Neuron (in vitro differentiated cells): ENCODE results near the gene ZNF687.
A peak's percentile ranks its signal among the peaks of the same experiment; 100 is the strongest.

Source experiments
- H2AFZ ChIP-seq: one replicate; pipeline ENCODE4 v1.6.1; 2013; ENCODE audit warnings: low read depth, mild to moderate bottlenecking, inconsistent platforms, low read length, moderate library complexity
- H3K27me3 ChIP-seq: one replicate; pipeline ENCODE4 v1.6.1; 2013; ENCODE audit warnings: low read length; ENCODE audit not compliant: insufficient read depth
- H3K36me3 ChIP-seq: one replicate; pipeline ENCODE4 v1.6.1; 2013; ENCODE audit warnings: low read length; ENCODE audit not compliant: insufficient read depth
- H3K4me1 ChIP-seq: one replicate; pipeline ENCODE4 v1.6.1; 2013; ENCODE audit warnings: low read length; ENCODE audit not compliant: insufficient read depth
- H3K4me3 ChIP-seq: 2 replicates; pipeline ENCODE4 v1.5.1; 2013; ENCODE audit warnings: mild to moderate bottlenecking, low read length, moderate library complexity
- H3K9me3 ChIP-seq: one replicate; pipeline ENCODE4 v1.6.1; 2013; ENCODE audit warnings: low read length

The ZNF687 gene

GRCh38 chr1:151281969-151282882 is at the start of gene ZNF687:
Gene ZNF687 (plus strand): TSS chr1:151282299. CDS start chr1:151286292, 3,993 bp downstream.
- peaks cover 15% of the 10 kb centered on the region for H3K36me3 ChIP-seq
- peak within 1 kb of the TSS; percentile 91 for H2AFZ ChIP-seq
- no peaks in the 10 kb centered on the region for H3K9me3 ChIP-seq
- peaks cover 16% of the 10 kb centered on the region for H3K4me1 ChIP-seq
- H3K27me3 ChIP-seq = no peaks in the 10 kb centered on the region
- peak within 1 kb of the TSS; percentile 93 for H3K4me3 ChIP-seq

- H2AFZ ChIP-seq = no peak overlapping the region
- no peaks in the 10 kb centered on the region for H3K27me3 ChIP-seq
- H3K4me3 ChIP-seq = no peak overlapping the region
- H3K36me3 ChIP-seq = peaks cover 91% of the 10 kb centered on the region
- H3K4me1 ChIP-seq = no peaks in the 10 kb centered on the region
- no peaks in the 10 kb centered on the region for H3K9me3 ChIP-seq
Measured at GRCh38 chr1:151235235-151235634, 46.9 kb upstream of the ZNF687 start.

GRCh38 chr1:151237678-151238466 is 44.2 kb upstream of the ZNF687 start:
- Histone ChIP-seq H3K9me3 (no peaks in the 10 kb centered on the region), H2AFZ (no peak overlapping the region)

GRCh38 chr1:151238467-151238739 is 43.7 kb upstream of the ZNF687 start:
- peaks cover 93% of the 10 kb centered on the region for H3K36me3 ChIP-seq
- no peaks in the 10 kb centered on the region for H3K4me1 ChIP-seq
- no peak overlapping the region for H2AFZ ChIP-seq
- no peaks in the 10 kb centered on the region for H3K27me3 ChIP-seq
- H3K9me3 ChIP-seq = no peaks in the 10 kb centered on the region
- H3K4me3 ChIP-seq = no peak overlapping the region

More at GRCh38 chr1:151237678-151238466, 44.2 kb upstream of the ZNF687 start:
- H3K4me1 ChIP-seq = no peaks in the 10 kb centered on the region
- peaks cover 88% of the 10 kb centered on the region for H3K36me3 ChIP-seq
- no peaks in the 10 kb centered on the region for H3K27me3 ChIP-seq
- H3K4me3 ChIP-seq = no peak overlapping the region

GRCh38 chr1:151242442-151242841 is 39.7 kb upstream of the ZNF687 start:
- Histone ChIP-seq H3K9me3 (no peaks in the 10 kb centered on the region), H3K4me3 (no peak overlapping the region), H3K4me1 (no peaks in the 10 kb centered on the region), H2AFZ (no peak overlapping the region), H3K36me3 (peaks cover 90% of the 10 kb centered on the region), H3K27me3 (no peaks in the 10 kb centered on the region)

GRCh38 chr1:151243683-151244216 is 38.3 kb upstream of the ZNF687 start:
- H3K4me1 ChIP-seq = no peaks in the 10 kb centered on the region
- no peaks in the 10 kb centered on the region for H3K9me3 ChIP-seq
- no peak overlapping the region for H2AFZ ChIP-seq
- no peaks in the 10 kb centered on the region for H3K27me3 ChIP-seq
- H3K4me3 ChIP-seq = no peak overlapping the region
- peaks cover 90% of the 10 kb centered on the region for H3K36me3 ChIP-seq

GRCh38 chr1:151246786-151247185 is 35.3 kb upstream of the ZNF687 start:
- Histone ChIP-seq H3K4me1 (no peaks in the 10 kb centered on the region), H3K27me3 (no peaks in the 10 kb centered on the region), H3K36me3 (peaks cover 79% of the 10 kb centered on the region), H3K4me3 (no peak overlapping the region), H2AFZ (no peak overlapping the region), H3K9me3 (no peaks in the 10 kb centered on the region)

GRCh38 chr1:151251656-151252470 is 30.2 kb upstream of the ZNF687 start:
- Histone ChIP-seq H2AFZ (no peak overlapping the region), H3K4me1 (peaks cover 7% of the 10 kb centered on the region), H3K36me3 (peaks cover 30% of the 10 kb centered on the region), H3K27me3 (no peaks in the 10 kb centered on the region), H3K4me3 (no peak overlapping the region), H3K9me3 (no peaks in the 10 kb centered on the region)

- peak within 1 kb of the TSS; percentile 0 for H2AFZ ChIP-seq
- H3K9me3 ChIP-seq = no peaks in the 10 kb centered on the region
- H3K4me1 ChIP-seq = peaks cover 7% of the 10 kb centered on the region
- peak within 1 kb of the TSS; percentile 89 for H3K4me3 ChIP-seq
- peaks cover 10% of the 10 kb centered on the region for H3K36me3 ChIP-seq
- no peaks in the 10 kb centered on the region for H3K27me3 ChIP-seq
Measured at GRCh38 chr1:151254217-151255213, 27.6 kb upstream of the ZNF687 start, which contains the start of gene PSMD4. Gene PSMD4 (plus strand): TSS chr1:151254734. CDS start chr1:151254783, 49 bp downstream.

- Histone ChIP-seq H3K4me3 (peak overlapping the region; percentile 89), H3K4me1 (peaks cover 7% of the 10 kb centered on the region), H3K27me3 (no peaks in the 10 kb centered on the region), H3K9me3 (no peaks in the 10 kb centered on the region), H2AFZ (peak overlapping the region; percentile 0), H3K36me3 (peaks cover 5% of the 10 kb centered on the region)
Measured at GRCh38 chr1:151255381-151255780, 26.7 kb upstream of the ZNF687 start.

- H3K9me3 ChIP-seq = no peaks in the 10 kb centered on the region
- peaks cover 31% of the 10 kb centered on the region for H3K36me3 ChIP-seq
- H3K4me3 ChIP-seq = no peak overlapping the region
- no peak overlapping the region for H2AFZ ChIP-seq
- no peaks in the 10 kb centered on the region for H3K27me3 ChIP-seq
- peaks cover 7% of the 10 kb centered on the region for H3K4me1 ChIP-seq
Measured at GRCh38 chr1:151259351-151259750, 22.7 kb upstream of the ZNF687 start.
